ENCODE measurements around the gene PEX19. TPM values are rescaled to one million over a fixed set of nuclear protein-coding genes. Genes with fewer than 3 reads are reported as not detected.

PEX19 gene
- polyA plus RNA-seq, 4 donors, result 81.9 to 87.2 (median 82.8) TPM

DNA sequence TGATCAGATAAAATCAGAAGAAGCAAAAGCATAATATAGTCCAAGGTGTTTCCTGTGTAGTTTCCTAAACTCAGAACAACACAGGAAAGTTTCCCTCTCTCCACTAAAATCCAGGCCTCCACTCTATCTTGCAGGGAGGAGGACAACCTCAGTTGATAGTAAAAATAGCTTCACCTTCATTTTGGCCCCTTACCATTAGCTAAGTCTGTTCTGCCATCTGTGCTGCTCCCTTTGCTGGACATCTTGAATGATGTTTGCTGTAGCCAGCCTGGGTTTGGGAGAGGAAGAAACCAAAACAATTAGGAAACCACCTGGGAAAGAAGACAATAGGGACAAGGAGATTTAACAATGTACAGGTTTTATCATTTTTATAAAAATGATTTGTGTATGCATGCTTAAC, 41.2 kb downstream of the PEX19 start:
- DNase-seq (ENCODE audit: low read depth in 4 of 4, low spot score in 3 of 4), result no peak

DNA sequence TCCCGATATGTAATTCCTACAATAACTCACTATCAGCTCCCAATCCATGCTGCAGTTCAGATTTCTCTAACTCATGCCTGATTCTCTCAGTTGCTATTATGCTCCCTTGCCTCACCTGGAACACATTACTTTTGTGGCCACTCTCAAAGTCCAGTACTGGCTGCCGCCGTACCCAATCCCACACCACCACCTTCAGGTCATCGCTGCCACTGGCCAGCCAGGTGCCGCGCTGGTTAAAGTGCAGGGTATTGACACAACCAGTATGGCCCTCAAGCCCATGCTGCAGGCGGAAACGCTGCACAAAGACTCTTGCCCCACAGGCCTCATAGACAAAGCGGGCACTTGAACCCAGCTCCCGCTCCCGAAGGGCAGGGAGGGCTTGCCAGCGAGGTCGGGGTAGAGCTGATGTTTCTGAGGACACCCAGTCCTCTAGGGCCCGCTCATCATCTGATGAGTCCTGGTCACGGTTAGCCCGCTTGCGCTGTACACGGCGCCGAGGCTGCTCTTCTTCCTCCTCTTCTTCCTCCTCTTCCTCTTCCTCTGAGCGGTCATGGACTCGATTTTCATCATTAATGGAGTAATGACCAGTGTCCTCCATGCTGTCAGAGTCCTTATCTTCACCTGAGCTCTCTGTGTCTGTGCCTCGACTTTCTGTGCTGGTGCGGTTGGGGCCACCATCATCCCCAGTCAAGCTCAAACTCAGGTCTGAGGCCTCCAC, 45.2 kb downstream of the PEX19 start:
- DNase-seq (ENCODE audit: low read depth in 4 of 4, low spot score in 3 of 4), result no peak

DNA sequence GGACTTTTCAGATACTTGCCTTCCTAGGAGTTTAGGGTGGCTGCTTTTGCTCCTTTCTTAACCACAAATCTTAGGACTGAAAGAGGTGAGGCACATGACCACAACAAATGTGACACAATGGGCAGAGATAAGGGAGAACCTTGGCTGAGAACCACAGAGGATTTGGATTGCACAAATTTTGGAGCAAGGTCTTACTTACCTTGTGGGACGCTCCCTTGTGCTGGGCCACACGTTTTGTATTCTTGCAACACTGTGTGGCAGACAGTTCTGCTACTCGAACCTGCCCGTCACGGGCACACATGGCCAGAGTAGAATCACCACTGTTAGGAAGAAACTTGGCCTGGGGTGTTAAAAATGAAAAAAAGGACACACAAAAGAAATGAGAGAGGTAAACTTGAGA, 46.5 kb downstream of the PEX19 start:
- DNase-seq (ENCODE audit: low read depth in 4 of 4, low spot score in 3 of 4), result no peak

DNA sequence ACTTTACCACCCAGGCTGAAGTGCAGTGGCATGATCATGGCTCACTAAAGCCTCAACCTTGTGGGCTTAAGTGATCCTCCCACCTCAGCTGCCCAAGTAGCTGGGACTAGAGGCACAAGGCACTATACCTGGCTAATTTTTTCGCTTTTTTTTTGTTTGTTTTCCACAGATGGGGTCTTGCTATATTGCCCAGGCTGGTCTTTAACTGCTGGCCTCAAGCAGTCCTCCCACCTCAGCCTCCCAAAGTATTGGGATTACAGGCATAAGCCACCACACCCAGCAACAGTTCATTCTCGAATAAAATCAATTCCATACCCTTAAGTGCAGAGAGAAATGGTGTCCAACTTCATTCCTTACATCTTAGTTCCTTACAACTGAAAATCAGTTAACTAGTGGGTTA, 47.4 kb downstream of the PEX19 start:
- DNase-seq (ENCODE audit: low read depth in 4 of 4, low spot score in 3 of 4), result no peak

DNA sequence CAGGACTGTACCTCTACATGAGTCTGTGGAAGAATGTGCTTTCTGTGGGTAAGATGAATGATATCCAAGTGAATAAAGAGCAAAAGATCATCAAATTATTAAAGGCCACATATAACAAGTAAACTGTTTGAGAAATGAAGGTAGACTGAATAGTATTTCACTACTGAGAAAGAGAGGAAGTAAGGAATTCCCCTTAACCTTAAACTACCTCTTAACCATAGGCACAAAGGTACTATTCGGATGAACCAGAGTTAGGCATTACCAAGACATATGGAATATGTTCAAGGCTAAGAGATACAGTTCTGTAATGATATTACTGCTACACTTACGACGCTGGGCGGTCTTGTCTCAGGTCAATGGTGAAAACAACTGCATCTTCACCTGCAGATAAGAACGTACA, 48.1 kb downstream of the PEX19 start:
- DNase-seq (ENCODE audit: low read depth in 4 of 4, low spot score in 3 of 4), result no peak

DNA sequence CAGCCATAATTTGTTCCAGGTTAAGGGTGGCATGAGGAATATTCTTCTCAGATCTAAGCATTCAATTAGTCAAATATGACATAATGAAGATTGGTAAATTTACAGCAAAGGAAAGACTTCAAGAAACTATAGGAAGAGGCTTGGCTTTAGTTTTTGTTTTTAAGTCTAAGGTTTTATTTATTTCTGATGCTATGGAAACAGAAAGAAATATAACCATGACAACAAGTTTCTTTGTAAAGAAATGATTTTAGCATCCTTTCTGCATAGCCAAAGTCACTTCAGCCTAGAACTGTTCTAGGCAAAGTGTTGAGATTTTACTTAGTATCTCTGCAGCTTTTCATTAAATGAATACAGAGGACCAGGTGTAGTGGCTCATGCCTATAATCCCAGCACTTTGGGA, 52.0 kb downstream of the PEX19 start:
- no peak for DNase-seq (ENCODE audit: low read depth in 4 of 4, low spot score in 3 of 4)

DNA sequence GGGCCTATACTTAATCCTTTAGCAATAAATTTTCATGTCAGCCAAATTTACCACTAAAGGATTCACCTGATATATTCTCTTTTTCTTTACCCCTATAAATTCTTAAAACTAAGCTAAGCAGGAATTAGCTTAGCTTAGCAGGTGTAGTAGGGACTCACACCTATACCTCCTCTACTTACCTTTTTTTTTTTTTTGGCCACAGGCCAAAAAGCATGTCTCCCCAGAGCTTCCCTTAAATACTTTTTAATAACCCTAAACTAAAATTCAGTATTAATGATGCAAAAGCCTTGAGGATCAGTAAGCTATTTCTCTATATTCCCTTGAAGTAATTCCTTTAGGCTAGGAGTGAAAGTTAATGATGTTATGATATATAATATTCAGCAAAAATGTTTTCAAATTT, 56.5 kb downstream of the PEX19 start:
- DNase-seq (ENCODE audit: low read depth in 4 of 4, low spot score in 3 of 4), result no peak

DNA sequence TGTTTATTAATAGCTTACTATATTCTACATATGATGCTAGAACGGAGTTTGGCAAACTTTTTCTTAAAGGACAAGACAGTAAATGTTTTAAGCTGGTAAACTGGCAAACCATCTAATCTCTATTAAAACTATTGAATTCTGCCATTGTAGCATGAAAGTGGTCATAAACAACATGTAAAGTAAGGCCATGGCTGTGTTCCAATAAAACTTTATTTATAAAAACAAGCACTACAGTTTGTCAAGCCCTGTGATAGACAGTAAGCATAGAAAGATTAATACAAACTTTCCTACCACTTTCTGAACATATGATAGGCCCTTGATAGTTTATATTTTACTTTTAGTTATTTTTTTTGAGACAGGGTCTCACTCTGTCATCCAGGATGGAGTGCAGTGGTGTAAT, 57.4 kb downstream of the PEX19 start:
- no peak for DNase-seq (ENCODE audit: low read depth in 4 of 4, low spot score in 3 of 4)

DNA sequence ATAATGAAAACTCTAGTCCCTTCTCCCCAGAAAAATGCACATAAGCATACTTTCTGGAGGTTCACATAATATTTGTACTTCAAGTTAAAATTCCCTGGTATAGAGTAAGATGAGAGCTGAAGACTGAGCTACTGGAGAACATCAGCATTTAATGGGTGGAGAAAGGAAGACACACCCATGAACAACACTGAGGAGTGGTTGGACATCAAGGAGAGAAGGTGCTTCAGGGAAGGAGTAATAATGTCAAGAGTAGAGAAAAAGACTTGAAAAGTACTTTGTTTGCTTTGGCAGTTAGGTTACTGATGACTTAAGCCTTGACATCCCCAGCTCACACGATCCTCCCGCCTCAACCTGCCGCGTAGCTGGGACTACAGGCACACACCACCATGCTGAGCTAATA, 57.9 kb downstream of the PEX19 start:
- DNase-seq (ENCODE audit: low read depth in 4 of 4, low spot score in 3 of 4), result no peak

Other genes with a start within 250 kb of the PEX19 start
- 10 to 100 TPM; 24.5 to 33.1 (median 30.7) TPM for gene KCNJ10, start 215.0 kb downstream of the PEX19 start, polyA plus RNA-seq (ENCODE audit: insufficient read length in 4 of 4)
- under 1 TPM in 3 of 4 donors, not detected in 1; 0.04 to 0.13 (median 0.10) TPM for gene KCNJ9, start 203.6 kb downstream of the PEX19 start, polyA plus RNA-seq (ENCODE audit: insufficient read length in 4 of 4)
- gene IGSF8, start 186.5 kb downstream of the PEX19 start, polyA plus RNA-seq (ENCODE audit: insufficient read length in 4 of 4), result 10 to 100 TPM; 30.0 to 42.3 (median 31.4) TPM
- gene ATP1A2, start 169.4 kb downstream of the PEX19 start, polyA plus RNA-seq (ENCODE audit: insufficient read length in 4 of 4), result 1 to 10 TPM; 3.7 to 5.3 (median 4.5) TPM
- 1 to 10 TPM in 1 of 4 donors, under 1 TPM in 2, not detected in 1; 0.06 to 1.2 (median 0.71) TPM for gene ATP1A4, start 133.5 kb downstream of the PEX19 start, polyA plus RNA-seq (ENCODE audit: insufficient read length in 4 of 4)
- gene CASQ1, start 94.6 kb downstream of the PEX19 start, polyA plus RNA-seq (ENCODE audit: insufficient read length in 4 of 4), result under 1 TPM in 3 of 4 donors, not detected in 1; 0.21 to 0.53 (median 0.47) TPM
- gene PEA15, start 79.7 kb downstream of the PEX19 start, polyA plus RNA-seq (ENCODE audit: insufficient read length in 4 of 4), result 100 to 1,000 TPM; 104 to 131 (median 129) TPM
- gene DCAF8, start 22.6 kb downstream of the PEX19 start, polyA plus RNA-seq (ENCODE audit: insufficient read length in 4 of 4), result 100 to 1,000 TPM; 198 to 238 (median 203) TPM
- 100 to 1,000 TPM; 145 to 157 (median 153) TPM for gene COPA, start 58.1 kb upstream of the PEX19 start, polyA plus RNA-seq (ENCODE audit: insufficient read length in 4 of 4)
- gene NCSTN, start 58.2 kb upstream of the PEX19 start, polyA plus RNA-seq (ENCODE audit: insufficient read length in 4 of 4), result 100 to 1,000 TPM; 155 to 170 (median 163) TPM
- under 1 TPM; 0.08 to 0.23 (median 0.16) TPM for gene NHLH1, start 81.9 kb upstream of the PEX19 start, polyA plus RNA-seq (ENCODE audit: insufficient read length in 4 of 4)
- 10 to 100 TPM; 32.8 to 40.0 (median 35.9) TPM for gene VANGL2, start 115.4 kb upstream of the PEX19 start, polyA plus RNA-seq (ENCODE audit: insufficient read length in 4 of 4)
- under 1 TPM; 0.06 to 0.21 (median 0.10) TPM for gene SLAMF6, start 238.1 kb upstream of the PEX19 start, polyA plus RNA-seq (ENCODE audit: insufficient read length in 4 of 4)

Data from right renal pelvis (tissue), 4 donors.